Heart left ventricle (tissue), 16 donors: ENCODE results near the gene KCNN2. TPM values are rescaled to one million over a fixed set of nuclear protein-coding genes. Genes with fewer than 3 reads are reported as not detected.

ENCODE experiments used
- ATAC-seq, 4 donors: fragments of 200-7000 bp; cut with Tn5 transposase; one replicate each; pipeline ENCODE4 v1.9.1; 2020 to 2022; ENCODE audit warnings: moderate library complexity in 4 of 4, mild to moderate bottlenecking in 3 of 4, moderate number of reproducible peaks in 1 of 4
- DNase-seq, 5 donors: peaks; one replicate each; pipeline ENCODE4 v3.0.0-alpha.2; 2020
- H3K27ac ChIP-seq, 12 donors: fragments of 200-600 bp; sonication (generic) in 4 of 12; one replicate each; pipeline versions ENCODE4 v1.5.0 to v1.8.0; 2016 to 2022; ENCODE audit warnings: mild to moderate bottlenecking in 2 of 12
- H3K27me3 ChIP-seq, 9 donors: fragments of 200-600 bp; sonication (generic) in 2 of 9; one replicate each; pipeline versions ENCODE4 v1.5.1 to v1.8.0; 2016 to 2022; ENCODE audit warnings: mild to moderate bottlenecking in 3 of 9
- H3K36me3 ChIP-seq, 9 donors: fragments of 200-600 bp; sonication (generic) in 2 of 9; one replicate each; pipeline versions ENCODE4 v1.5.0 to v1.8.0; 2018 to 2022; ENCODE audit warnings: mild to moderate bottlenecking in 2 of 9
- H3K4me1 ChIP-seq, 12 donors: fragments of 200-600 bp; sonication (generic) in 4 of 12; one replicate each; pipeline versions ENCODE4 v1.5.0 to v1.8.0; 2016 to 2022; ENCODE audit warnings: mild to moderate bottlenecking in 3 of 12
- H3K4me3 ChIP-seq, 12 donors: fragments of 200-600 bp; sonication (generic) in 4 of 12; one replicate each; pipeline versions ENCODE4 v1.5.0 to v1.8.0; 2017 to 2022; ENCODE audit warnings: mild to moderate bottlenecking in 9 of 12, moderate library complexity in 4 of 12
- H3K9me3 ChIP-seq, 12 donors: fragments of 200-600 bp; sonication (generic) in 4 of 12; one replicate each; pipeline versions ENCODE4 v1.5.0 to v1.8.0; 2016 to 2022; ENCODE audit warnings: mild to moderate bottlenecking in 1 of 12
- POLR2A ChIP-seq, 2 donors: fragments of 450-650 bp; IDR thresholded peaks; one replicate each; pipeline ENCODE4 v1.6.1; 2017; ENCODE audit warnings: antibody characterized with exemption in 2 of 2, mild to moderate bottlenecking in 2 of 2, moderate library complexity in 2 of 2
- WGBS, 4 donors: extraction: QIAGEN DNeasy Blood & Tissue Kit in 2 of 4; methylation state at CpG; one replicate each; pipeline versions ENCODE4 v1.1.5 to v1.1.7; 2013 to 2018; 5-methylcytosine and 5-hydroxymethylcytosine counted together
- intact Hi-C, 10 donors: fragments of 100-400 bp; cut with DNase I; formaldehyde crosslinking; loops; one replicate each; pipeline versions ENCODE4 v1.11.1 to v1.14.2; 2022
- polyA plus RNA-seq, 2 donors: library from polyadenylated mRNA; stranded (reverse); fragments of 200-250 nt; gene quantifications; one replicate each; pipeline ENCODE4 v1.2.3, GENCODE V29; 2013
- total RNA-seq, 9 donors: library from RNA; depleted of rRNA in 2 of 9; stranded (reverse); fragments of >200 nt in 2 of 9; fragmentation: NEBNext Ultra II Directional in 3 of 9; extraction: Animal tissue kit (Norgen Biotek cat#: 25700) in 3 of 9; gene quantifications; one replicate each; pipeline versions ENCODE4 v1.1.0 to v1.2.4, GENCODE V29; 2016 to 2023
- TF ChIP-seq, protein P1 (sequence below), 12 donors: fragments of 200-600 bp; sonication (generic) in 4 of 12; IDR thresholded peaks; one replicate each; pipeline versions ENCODE4 v1.5.0 to v1.8.0; 2018 to 2022; ENCODE audit warnings: antibody characterized with exemption in 12 of 12, mild to moderate bottlenecking in 5 of 12
- donor health status: ischemic (EF 13 %, LVEDD 7.1; RV severe dilation, severe dysfunction).
- donor health status: healthy with polysubstance abuse.
- donor health status: DM: no; HTN: yes; CAD: no.
- donor health status: DM: no; HTN: no; CAD: no.
- donor health status: ischemic (EF 25% LVEDD 6.9; RV normal size, moderate dysfunction).
- donor health status: ischemic (EF 25% LVEDD 5.7; RV mildly dilated, moderate dysfunction).
- donor health status: healthy.
- donor health status: DM: yes; HTN: yes; CAD: no.
- donor health status: ischemic (EF 35%, LVEDD 5.7; RV mildly dilated, moderate dysfunction).
- donor health status: nonischemic (EF 11% LVEDD 7.7; RV severe dilation, severe dysfunction).
- donor health status: DM: yes; HTN: yes; CAD: no.
- donor health status: PGD.
- donor health status: ischemic (EF 29% LVEDD 5.4; RV normal size, mild dysfunction).
- donor health status: nonischemic (EF 23%, LVEDD 6.1; RV moderate dilation, normal function).

Gene KCNN2
- total and polyA plus RNA-seq, 11 donors, result 1.2 to 11.6 (median 6.7) TPM

- ATAC-seq, result peak; percentile 26 to 85 (median 56)
- TF ChIP-seq, protein P1, sequence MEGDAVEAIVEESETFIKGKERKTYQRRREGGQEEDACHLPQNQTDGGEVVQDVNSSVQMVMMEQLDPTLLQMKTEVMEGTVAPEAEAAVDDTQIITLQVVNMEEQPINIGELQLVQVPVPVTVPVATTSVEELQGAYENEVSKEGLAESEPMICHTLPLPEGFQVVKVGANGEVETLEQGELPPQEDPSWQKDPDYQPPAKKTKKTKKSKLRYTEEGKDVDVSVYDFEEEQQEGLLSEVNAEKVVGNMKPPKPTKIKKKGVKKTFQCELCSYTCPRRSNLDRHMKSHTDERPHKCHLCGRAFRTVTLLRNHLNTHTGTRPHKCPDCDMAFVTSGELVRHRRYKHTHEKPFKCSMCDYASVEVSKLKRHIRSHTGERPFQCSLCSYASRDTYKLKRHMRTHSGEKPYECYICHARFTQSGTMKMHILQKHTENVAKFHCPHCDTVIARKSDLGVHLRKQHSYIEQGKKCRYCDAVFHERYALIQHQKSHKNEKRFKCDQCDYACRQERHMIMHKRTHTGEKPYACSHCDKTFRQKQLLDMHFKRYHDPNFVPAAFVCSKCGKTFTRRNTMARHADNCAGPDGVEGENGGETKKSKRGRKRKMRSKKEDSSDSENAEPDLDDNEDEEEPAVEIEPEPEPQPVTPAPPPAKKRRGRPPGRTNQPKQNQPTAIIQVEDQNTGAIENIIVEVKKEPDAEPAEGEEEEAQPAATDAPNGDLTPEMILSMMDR (IDR thresholded peaks at IDR 0.05), result no peak
- no peak for TF ChIP-seq POLR2A (IDR thresholded peaks at IDR 0.05)
Measured at GRCh38 chr5:114325541-114325940, 36.3 kb upstream of the KCNN2 start.

DNA sequence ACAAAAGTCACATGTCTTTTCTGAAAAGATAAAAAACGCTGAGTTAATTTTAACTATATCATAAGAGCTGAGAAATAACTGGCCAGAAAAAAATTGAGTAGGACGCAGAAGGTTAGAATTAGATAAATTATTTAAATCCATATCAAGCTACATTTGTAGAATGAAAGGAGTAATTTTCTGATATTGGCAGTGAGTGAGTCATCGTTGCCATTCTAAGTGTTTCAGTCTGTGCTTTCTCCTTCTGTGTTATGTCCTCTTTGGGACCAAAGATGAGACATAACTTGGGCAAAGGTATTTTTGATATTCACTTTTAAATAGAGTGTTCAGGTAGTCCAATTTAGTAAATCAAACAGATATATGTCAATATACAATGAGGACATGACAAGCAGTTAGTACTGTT, 34.4 kb upstream of the KCNN2 start:
- 47 to 57% (median 48%) methylated on average over 3 of the region's 3 CpGs for WGBS, 4 donors
- intact Hi-C loops, result no loop called here

More at GRCh38 chr5:114325541-114325940, 36.3 kb upstream of the KCNN2 start:
- no peaks in the 10 kb centered on the region for H3K27me3 ChIP-seq
- DNase-seq, result peak in 3 of 5 donors; percentile 27 to 66 (median 28)
- H3K4me1 ChIP-seq, result peaks cover 0 to 7% (median 0%) of the 10 kb centered on the region in 12 donors
- no peaks in the 10 kb centered on the region for H3K36me3 ChIP-seq
- intact Hi-C loops, result no loop called here
- H3K27ac ChIP-seq, result peak overlapping the region in 2 of 12 donors; percentile 3 to 18
- 19 to 26% (median 22%) methylated on average over 3 of the region's 3 CpGs for WGBS, 4 donors
- peaks cover 0 to 9% (median 0%) of the 10 kb centered on the region in 12 donors for H3K9me3 ChIP-seq
- no peak overlapping the region for H3K4me3 ChIP-seq

GRCh38 chr5:114327987-114328386, 33.9 kb upstream of the KCNN2 start:
- 81 to 90% (median 84%) methylated on average over 3 of the region's 3 CpGs for WGBS, 4 donors
- no peaks in the 10 kb centered on the region for H3K27me3 ChIP-seq
- peaks cover 0 to 7% (median 0%) of the 10 kb centered on the region in 12 donors for H3K4me1 ChIP-seq
- no peak for DNase-seq
- H3K9me3 ChIP-seq, result peaks cover 0 to 9% (median 0%) of the 10 kb centered on the region in 12 donors
- no peak overlapping the region for H3K4me3 ChIP-seq
- ATAC-seq, result no peak
- TF ChIP-seq, protein P1 (IDR thresholded peaks at IDR 0.05), result no peak
- no peak for TF ChIP-seq POLR2A (IDR thresholded peaks at IDR 0.05)
- no peak overlapping the region for H3K27ac ChIP-seq
- no peaks in the 10 kb centered on the region for H3K36me3 ChIP-seq
- intact Hi-C loops, result no loop called here

More for the DNA sequence above, 34.4 kb upstream of the KCNN2 start:
- no peaks in the 10 kb centered on the region for H3K36me3 ChIP-seq
- no peak overlapping the region for H3K27ac ChIP-seq
- peaks cover 0 to 9% (median 0%) of the 10 kb centered on the region in 12 donors for H3K9me3 ChIP-seq
- no peaks in the 10 kb centered on the region for H3K27me3 ChIP-seq
- no peak for ATAC-seq
- no peak for TF ChIP-seq POLR2A (IDR thresholded peaks at IDR 0.05)
- TF ChIP-seq, protein P1 (IDR thresholded peaks at IDR 0.05), result no peak
- no peak for DNase-seq
- peaks cover 0 to 7% (median 0%) of the 10 kb centered on the region in 12 donors for H3K4me1 ChIP-seq
- no peak overlapping the region for H3K4me3 ChIP-seq

GRCh38 chr5:114330916-114331531, 30.8 kb upstream of the KCNN2 start:
- WGBS, 4 donors, result 85 to 89% (median 87%) methylated on average over 7 of the region's 7 CpGs
- Histone ChIP-seq H3K27ac (no peak overlapping the region), H3K9me3 (no peaks in the 10 kb centered on the region), H3K4me1 (peaks cover 0 to 3% (median 0%) of the 10 kb centered on the region in 12 donors), H3K27me3 (no peaks in the 10 kb centered on the region), H3K4me3 (no peak overlapping the region), H3K36me3 (no peaks in the 10 kb centered on the region)
- no peak for TF ChIP-seq POLR2A (IDR thresholded peaks at IDR 0.05)
- TF ChIP-seq, protein P1 (IDR thresholded peaks at IDR 0.05), result no peak
- ATAC-seq (no peak), DNase-seq (no peak)
- intact Hi-C loops, result no loop called here
